ENCODE data around the gene IFNA8. TPM values are rescaled to one million over a fixed set of nuclear protein-coding genes. Genes with fewer than 3 reads are reported as not detected.

Gene IFNA8
- total RNA-seq, 1 experiment from 2014 or later, result not detected

GRCh38 chr9:21429191-21429590 is 20.3 kb downstream of the IFNA8 start (continued):
- TF ChIP-seq, protein P1, sequence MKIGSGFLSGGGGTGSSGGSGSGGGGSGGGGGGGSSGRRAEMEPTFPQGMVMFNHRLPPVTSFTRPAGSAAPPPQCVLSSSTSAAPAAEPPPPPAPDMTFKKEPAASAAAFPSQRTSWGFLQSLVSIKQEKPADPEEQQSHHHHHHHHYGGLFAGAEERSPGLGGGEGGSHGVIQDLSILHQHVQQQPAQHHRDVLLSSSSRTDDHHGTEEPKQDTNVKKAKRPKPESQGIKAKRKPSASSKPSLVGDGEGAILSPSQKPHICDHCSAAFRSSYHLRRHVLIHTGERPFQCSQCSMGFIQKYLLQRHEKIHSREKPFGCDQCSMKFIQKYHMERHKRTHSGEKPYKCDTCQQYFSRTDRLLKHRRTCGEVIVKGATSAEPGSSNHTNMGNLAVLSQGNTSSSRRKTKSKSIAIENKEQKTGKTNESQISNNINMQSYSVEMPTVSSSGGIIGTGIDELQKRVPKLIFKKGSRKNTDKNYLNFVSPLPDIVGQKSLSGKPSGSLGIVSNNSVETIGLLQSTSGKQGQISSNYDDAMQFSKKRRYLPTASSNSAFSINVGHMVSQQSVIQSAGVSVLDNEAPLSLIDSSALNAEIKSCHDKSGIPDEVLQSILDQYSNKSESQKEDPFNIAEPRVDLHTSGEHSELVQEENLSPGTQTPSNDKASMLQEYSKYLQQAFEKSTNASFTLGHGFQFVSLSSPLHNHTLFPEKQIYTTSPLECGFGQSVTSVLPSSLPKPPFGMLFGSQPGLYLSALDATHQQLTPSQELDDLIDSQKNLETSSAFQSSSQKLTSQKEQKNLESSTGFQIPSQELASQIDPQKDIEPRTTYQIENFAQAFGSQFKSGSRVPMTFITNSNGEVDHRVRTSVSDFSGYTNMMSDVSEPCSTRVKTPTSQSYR (CRISPR knock-in tag; IDR thresholded peaks at IDR 0.05), result no peak
- no peak for TF ChIP-seq ETV6 (CRISPR knock-in tag; IDR thresholded peaks at IDR 0.05)
- no peak for TF ChIP-seq IRF1 (CRISPR knock-in tag; IDR thresholded peaks at IDR 0.05)
- TF ChIP-seq CBFB (CRISPR knock-in tag; IDR thresholded peaks at IDR 0.05; ENCODE audit: low read depth), result no peak
- no peak for TF ChIP-seq ZNF138 (CRISPR knock-in tag; conservative IDR thresholded peaks at IDR 0.05)
- TF ChIP-seq ZNF121 (CRISPR knock-in tag; IDR thresholded peaks at IDR 0.05), result no peak
- TF ChIP-seq, protein P2, sequence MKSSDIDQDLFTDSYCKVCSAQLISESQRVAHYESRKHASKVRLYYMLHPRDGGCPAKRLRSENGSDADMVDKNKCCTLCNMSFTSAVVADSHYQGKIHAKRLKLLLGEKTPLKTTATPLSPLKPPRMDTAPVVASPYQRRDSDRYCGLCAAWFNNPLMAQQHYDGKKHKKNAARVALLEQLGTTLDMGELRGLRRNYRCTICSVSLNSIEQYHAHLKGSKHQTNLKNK (CRISPR knock-in tag; IDR thresholded peaks at IDR 0.05), result no peak
- TF ChIP-seq, protein P3, sequence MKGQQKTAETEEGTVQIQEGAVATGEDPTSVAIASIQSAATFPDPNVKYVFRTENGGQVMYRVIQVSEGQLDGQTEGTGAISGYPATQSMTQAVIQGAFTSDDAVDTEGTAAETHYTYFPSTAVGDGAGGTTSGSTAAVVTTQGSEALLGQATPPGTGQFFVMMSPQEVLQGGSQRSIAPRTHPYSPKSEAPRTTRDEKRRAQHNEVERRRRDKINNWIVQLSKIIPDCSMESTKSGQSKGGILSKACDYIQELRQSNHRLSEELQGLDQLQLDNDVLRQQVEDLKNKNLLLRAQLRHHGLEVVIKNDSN (CRISPR knock-in tag; IDR thresholded peaks at IDR 0.05), result no peak
- TF ChIP-seq TEAD1 (CRISPR knock-in tag; IDR thresholded peaks at IDR 0.05), result no peak

DNA sequence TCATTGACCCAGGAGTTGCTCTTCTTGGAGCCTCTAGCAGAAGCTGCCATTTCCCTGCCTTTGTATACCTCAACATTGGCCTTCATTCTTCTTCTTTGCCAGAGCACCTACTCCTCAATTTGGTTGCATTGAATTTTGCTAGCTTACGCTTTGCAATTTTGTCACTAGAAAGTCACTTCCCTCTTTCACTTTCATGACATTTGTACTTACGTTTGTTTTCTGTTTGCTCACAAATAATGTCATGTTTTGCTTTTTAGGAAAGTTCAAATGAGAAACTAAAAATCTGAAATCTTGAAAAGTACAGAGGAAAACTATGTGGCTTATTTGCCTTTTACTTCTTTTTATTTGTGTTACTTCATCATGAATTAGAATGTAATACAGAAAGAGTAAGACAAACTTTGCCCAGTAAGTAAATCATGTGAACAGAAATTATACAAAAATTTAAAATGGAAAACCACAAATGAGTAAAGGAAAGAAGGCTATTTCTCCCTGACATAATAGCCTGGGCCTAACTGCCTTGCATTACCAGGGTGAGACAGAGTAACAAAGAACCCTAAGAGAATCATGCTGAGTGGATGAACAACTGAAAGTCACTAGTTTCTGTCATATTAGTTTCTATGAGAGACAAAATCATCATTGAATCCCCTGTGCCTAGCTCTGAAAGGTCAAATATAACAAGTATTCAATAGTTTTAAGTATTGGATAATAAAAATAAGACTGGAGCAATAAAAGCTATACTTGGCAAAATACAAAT is 23.9 kb downstream of the IFNA8 start:
- no peak overlapping the region for H3K27ac Mint-ChIP-seq
- no peaks in the 10 kb centered on the region for H3K36me3 Mint-ChIP-seq
- CTCF ChIA-PET, result interaction anchor here (0.6 to 1.4 kb wide), 2 partner anchors 37 to 114 kb away, joined by 3 to 5 read pairs; no protein-coding TSS in a partner anchor
- POLR2A ChIA-PET, result no interaction called here
- peaks cover 33% of the 10 kb centered on the region for H3K4me1 Mint-ChIP-seq
- no peaks in the 10 kb centered on the region for H3K9me3 Mint-ChIP-seq
- no peak overlapping the region for H3K4me3 Mint-ChIP-seq
- no peaks in the 10 kb centered on the region for H3K27me3 Mint-ChIP-seq (ENCODE audit: low read depth)
- ATAC-seq (no peak), DNase-seq (ENCODE audit: low spot score) (no peak)
- no peak for TF ChIP-seq ZNF671 (CRISPR knock-in tag; IDR thresholded peaks at IDR 0.05)
- no peak for TF ChIP-seq OVOL2 (CRISPR knock-in tag; IDR thresholded peaks at IDR 0.05; ENCODE audit: borderline replicate concordance)
- no peak for TF ChIP-seq STAT6 (CRISPR knock-in tag; conservative IDR thresholded peaks at IDR 0.05; ENCODE audit: low read depth)
- TF ChIP-seq, protein P4, sequence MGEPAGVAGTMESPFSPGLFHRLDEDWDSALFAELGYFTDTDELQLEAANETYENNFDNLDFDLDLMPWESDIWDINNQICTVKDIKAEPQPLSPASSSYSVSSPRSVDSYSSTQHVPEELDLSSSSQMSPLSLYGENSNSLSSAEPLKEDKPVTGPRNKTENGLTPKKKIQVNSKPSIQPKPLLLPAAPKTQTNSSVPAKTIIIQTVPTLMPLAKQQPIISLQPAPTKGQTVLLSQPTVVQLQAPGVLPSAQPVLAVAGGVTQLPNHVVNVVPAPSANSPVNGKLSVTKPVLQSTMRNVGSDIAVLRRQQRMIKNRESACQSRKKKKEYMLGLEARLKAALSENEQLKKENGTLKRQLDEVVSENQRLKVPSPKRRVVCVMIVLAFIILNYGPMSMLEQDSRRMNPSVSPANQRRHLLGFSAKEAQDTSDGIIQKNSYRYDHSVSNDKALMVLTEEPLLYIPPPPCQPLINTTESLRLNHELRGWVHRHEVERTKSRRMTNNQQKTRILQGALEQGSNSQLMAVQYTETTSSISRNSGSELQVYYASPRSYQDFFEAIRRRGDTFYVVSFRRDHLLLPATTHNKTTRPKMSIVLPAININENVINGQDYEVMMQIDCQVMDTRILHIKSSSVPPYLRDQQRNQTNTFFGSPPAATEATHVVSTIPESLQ (CRISPR knock-in tag; IDR thresholded peaks at IDR 0.05), result no peak
- no peak for TF ChIP-seq AFF4 (CRISPR knock-in tag; IDR thresholded peaks at IDR 0.05; ENCODE audit: borderline replicate concordance)
- no peak for TF ChIP-seq ATF3 (CRISPR knock-in tag; conservative IDR thresholded peaks at IDR 0.05)
- TF ChIP-seq ZBTB21 (CRISPR knock-in tag; IDR thresholded peaks at IDR 0.05; ENCODE audit: borderline replicate concordance), result no peak
- TF ChIP-seq, protein P5, sequence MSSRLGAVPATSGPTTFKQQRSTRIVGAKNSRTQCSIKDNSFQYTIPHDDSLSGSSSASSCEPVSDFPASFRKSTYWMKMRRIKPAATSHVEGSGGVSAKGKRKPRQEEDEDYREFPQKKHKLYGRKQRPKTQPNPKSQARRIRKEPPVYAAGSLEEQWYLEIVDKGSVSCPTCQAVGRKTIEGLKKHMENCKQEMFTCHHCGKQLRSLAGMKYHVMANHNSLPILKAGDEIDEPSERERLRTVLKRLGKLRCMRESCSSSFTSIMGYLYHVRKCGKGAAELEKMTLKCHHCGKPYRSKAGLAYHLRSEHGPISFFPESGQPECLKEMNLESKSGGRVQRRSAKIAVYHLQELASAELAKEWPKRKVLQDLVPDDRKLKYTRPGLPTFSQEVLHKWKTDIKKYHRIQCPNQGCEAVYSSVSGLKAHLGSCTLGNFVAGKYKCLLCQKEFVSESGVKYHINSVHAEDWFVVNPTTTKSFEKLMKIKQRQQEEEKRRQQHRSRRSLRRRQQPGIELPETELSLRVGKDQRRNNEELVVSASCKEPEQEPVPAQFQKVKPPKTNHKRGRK (CRISPR knock-in tag; IDR thresholded peaks at IDR 0.05; ENCODE audit: borderline replicate concordance), result no peak
